GM18502 (cell line): ENCODE measurements around the gene HARBI1.

ENCODE experiments used
- ATAC-seq: cut with Tn5 transposase; IDR thresholded peaks from one replicate; pipeline ENCODE4 v1.9.1; 2021; ENCODE audit warnings: mild to moderate bottlenecking; ENCODE audit not compliant: unreplicated experiment, poor library complexity

Gene HARBI1

DNA sequence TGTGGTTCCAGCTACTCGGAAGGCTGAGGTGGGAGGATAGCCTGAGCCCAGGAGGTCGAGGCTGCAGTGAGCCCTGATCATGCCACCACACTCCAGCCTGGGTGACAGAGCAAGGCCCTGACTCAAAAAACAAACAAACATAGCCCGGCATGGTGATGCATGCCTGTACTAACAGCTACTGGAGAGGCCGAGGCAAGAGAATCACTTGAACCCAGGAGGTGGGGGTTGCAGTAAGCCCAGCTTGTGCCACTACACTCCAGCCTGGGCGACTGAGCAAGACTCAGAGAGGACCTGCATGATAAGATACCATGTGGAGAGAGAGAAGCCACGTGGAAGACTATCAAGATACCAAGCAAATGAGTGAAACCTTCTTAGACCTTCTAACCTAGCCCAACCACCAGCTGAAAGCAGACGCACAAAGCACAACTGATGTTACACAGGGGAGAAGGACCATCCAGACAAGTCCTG is 59.3 kb downstream of the HARBI1 start:
- ATAC-seq = no peak

- ATAC-seq = peak; percentile 48
Observed at GRCh38 chr11:46555267-46556054, 61.6 kb downstream of the HARBI1 start.

- ATAC-seq = peak; percentile 10
Observed at GRCh38 chr11:46554213-46555147, 62.5 kb downstream of the HARBI1 start.

GRCh38 chr11:46553814-46554212 is 63.2 kb downstream of the HARBI1 start:
- ATAC-seq = no peak
